ENCODE results near the gene SUCO. TPM values are rescaled to one million over a fixed set of nuclear protein-coding genes. Genes with fewer than 3 reads are reported as not detected.

Gene SUCO
- total and polyA plus RNA-seq, 2 of the 4 experiments (the other 2 are of a cell fraction), result 11.4 to 21.5 TPM

DNA sequence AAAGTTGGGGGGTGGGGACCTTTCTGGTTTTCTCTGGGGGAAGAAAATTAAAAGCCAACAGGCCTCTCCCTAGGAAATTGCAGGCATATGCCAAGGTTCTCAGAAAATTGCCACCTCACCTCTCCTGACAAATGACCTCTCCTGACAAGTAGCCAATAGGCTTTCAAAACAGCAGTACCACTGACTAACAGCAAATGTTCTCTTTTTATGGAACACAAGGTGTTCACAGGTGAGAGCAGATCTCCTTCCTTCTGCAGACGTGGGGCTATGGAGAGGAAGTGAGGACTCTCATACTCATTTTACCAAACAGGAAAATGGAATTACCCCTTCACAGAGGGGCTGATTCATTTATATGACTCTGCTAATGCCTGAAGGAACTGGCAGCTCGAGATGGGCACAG, 32.7 kb upstream of the SUCO start:
- BruUV-seq (replicated peaks), result no TSS peak
- H3K14ac ChIP-seq (replicated peaks; ENCODE audit: low read depth, low read length), result no peak overlapping the region
- H4K91ac ChIP-seq (ENCODE audit: insufficient read depth, low read depth, low read length), result no peak overlapping the region
- dilution Hi-C loops (cut with HindIII; ENCODE audit: low sequenced_read_pairs, unreplicated experiment) (no loop called here), intact Hi-C loops (cut with micrococcal nuclease) (no loop called here), in situ Hi-C loops (cut with MboI; ENCODE audit: low sequenced_read_pairs) (no loop called here)
- peaks cover 21% of the 10 kb centered on the region for H3K27me3 ChIP-seq (ENCODE audit: control insufficient read depth, insufficient read depth, low read length)
- H2AFZ ChIP-seq (replicated peaks; ENCODE audit: low read length, poor library complexity), result no peak overlapping the region
- no peak overlapping the region for H3K27ac ChIP-seq (ENCODE audit: insufficient read depth, low read length)
- no peak overlapping the region for H3K56ac ChIP-seq (ENCODE audit: extremely low read depth, insufficient read depth, low read length)
- CTCF ChIA-PET, result no interaction called here
- H2BK20ac ChIP-seq (ENCODE audit: low read depth, low read length), result no peak overlapping the region
- no peak for DNase-seq
- H2BK15ac ChIP-seq (ENCODE audit: low read depth, low read length), result no peak overlapping the region
- no peaks in the 10 kb centered on the region for H4K20me1 ChIP-seq (ENCODE audit: insufficient read depth, low read length)
- H4K8ac ChIP-seq (ENCODE audit: low read depth in 2 of 2, low read length in 2 of 2), result no peak overlapping the region
- H3K18ac ChIP-seq (ENCODE audit: low read depth, low read length), result no peak overlapping the region
- WGBS, 2 experiments (ENCODE audit: extremely low coverage in 2 of 2, insufficient read length in 1 of 2), result 33% methylated on average over 1 of the region's 2 CpGs; no CpG with 5 or more reads in 1 of the 2 experiments
- H3K4me1 ChIP-seq (ENCODE audit: control insufficient read depth, insufficient read depth, low read length), result no peaks in the 10 kb centered on the region
- H4K5ac ChIP-seq (ENCODE audit: low read depth, low read length), result no peak overlapping the region
- no peaks in the 10 kb centered on the region for H3K79me1 ChIP-seq (ENCODE audit: low read depth in 1 of 2, low read length in 2 of 2)
- TF ChIP-seq RFX5 (IDR thresholded peaks at IDR 0.05; ENCODE audit: low read depth, low read length), result no peak
- TF ChIP-seq, protein P1, sequence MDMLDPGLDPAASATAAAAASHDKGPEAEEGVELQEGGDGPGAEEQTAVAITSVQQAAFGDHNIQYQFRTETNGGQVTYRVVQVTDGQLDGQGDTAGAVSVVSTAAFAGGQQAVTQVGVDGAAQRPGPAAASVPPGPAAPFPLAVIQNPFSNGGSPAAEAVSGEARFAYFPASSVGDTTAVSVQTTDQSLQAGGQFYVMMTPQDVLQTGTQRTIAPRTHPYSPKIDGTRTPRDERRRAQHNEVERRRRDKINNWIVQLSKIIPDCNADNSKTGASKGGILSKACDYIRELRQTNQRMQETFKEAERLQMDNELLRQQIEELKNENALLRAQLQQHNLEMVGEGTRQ (IDR thresholded peaks at IDR 0.05; ENCODE audit: low read depth, low read length), result no peak
- TF ChIP-seq, protein P2, sequence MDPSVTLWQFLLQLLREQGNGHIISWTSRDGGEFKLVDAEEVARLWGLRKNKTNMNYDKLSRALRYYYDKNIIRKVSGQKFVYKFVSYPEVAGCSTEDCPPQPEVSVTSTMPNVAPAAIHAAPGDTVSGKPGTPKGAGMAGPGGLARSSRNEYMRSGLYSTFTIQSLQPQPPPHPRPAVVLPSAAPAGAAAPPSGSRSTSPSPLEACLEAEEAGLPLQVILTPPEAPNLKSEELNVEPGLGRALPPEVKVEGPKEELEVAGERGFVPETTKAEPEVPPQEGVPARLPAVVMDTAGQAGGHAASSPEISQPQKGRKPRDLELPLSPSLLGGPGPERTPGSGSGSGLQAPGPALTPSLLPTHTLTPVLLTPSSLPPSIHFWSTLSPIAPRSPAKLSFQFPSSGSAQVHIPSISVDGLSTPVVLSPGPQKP (IDR thresholded peaks at IDR 0.05; ENCODE audit: borderline replicate concordance, low read depth, low read length), result no peak
- TF ChIP-seq CEBPB (IDR thresholded peaks at IDR 0.05; ENCODE audit: low read depth, low read length), result no peak
- TF ChIP-seq FOS (IDR thresholded peaks at IDR 0.05; ENCODE audit: low read depth, low read length), result no peak
- TF ChIP-seq POLR2A (IDR thresholded peaks at IDR 0.05; ENCODE audit: low read depth, low read length), result no peak
- TF ChIP-seq, protein P3, sequence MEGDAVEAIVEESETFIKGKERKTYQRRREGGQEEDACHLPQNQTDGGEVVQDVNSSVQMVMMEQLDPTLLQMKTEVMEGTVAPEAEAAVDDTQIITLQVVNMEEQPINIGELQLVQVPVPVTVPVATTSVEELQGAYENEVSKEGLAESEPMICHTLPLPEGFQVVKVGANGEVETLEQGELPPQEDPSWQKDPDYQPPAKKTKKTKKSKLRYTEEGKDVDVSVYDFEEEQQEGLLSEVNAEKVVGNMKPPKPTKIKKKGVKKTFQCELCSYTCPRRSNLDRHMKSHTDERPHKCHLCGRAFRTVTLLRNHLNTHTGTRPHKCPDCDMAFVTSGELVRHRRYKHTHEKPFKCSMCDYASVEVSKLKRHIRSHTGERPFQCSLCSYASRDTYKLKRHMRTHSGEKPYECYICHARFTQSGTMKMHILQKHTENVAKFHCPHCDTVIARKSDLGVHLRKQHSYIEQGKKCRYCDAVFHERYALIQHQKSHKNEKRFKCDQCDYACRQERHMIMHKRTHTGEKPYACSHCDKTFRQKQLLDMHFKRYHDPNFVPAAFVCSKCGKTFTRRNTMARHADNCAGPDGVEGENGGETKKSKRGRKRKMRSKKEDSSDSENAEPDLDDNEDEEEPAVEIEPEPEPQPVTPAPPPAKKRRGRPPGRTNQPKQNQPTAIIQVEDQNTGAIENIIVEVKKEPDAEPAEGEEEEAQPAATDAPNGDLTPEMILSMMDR (conservative IDR thresholded peaks at IDR 0.05; ENCODE audit: low read depth, low read length), result no peak
- TF ChIP-seq RCOR1 (IDR thresholded peaks at IDR 0.05; ENCODE audit: insufficient replicate concordance, low read length), result no peak
- H3K4ac ChIP-seq (ENCODE audit: low read depth, low read length), result no peak overlapping the region
- no peaks in the 10 kb centered on the region for H3K9me1 ChIP-seq (ENCODE audit: insufficient read depth, low read length)
- H2AK5ac ChIP-seq (ENCODE audit: low read depth, low read length), result no peak overlapping the region
- no peaks in the 10 kb centered on the region for H3K36me3 ChIP-seq (ENCODE audit: control insufficient read depth, insufficient read depth, low read length)
- POLR2A ChIA-PET (ENCODE audit: unreplicated experiment), result no interaction called here
- no peak overlapping the region for H3K4me3 ChIP-seq (ENCODE audit: insufficient read depth, low read depth, low read length)
- no peak overlapping the region for H2AK9ac ChIP-seq (replicated peaks; ENCODE audit: low read depth, low read length, poor library complexity)
- H3K9ac ChIP-seq (ENCODE audit: low read depth, low read length), result no peak overlapping the region
- H3K4me2 ChIP-seq (ENCODE audit: low read depth, low read length), result no peak overlapping the region
- no peak for ATAC-seq (ENCODE audit: low read depth)
- H2BK120ac ChIP-seq (ENCODE audit: low read depth, low read length), result no peak overlapping the region
- H2BK5ac ChIP-seq (ENCODE audit: low read depth, low read length, poor library complexity, severe bottlenecking), result no peak overlapping the region
- H3K23ac ChIP-seq (ENCODE audit: low read depth, low read length), result no peak overlapping the region
- no peaks in the 10 kb centered on the region for H3K9me3 ChIP-seq (ENCODE audit: control insufficient read depth, insufficient read depth, low read length)

Data from IMR-90 (cell line).